H54 (cell line): ENCODE results near the gene TAS2R40.

Source experiments
- DNase-seq: peaks from one replicate; pipeline ENCODE4 v3.0.0; 2011; ENCODE audit warnings: low spot score, mixed read lengths; ENCODE audit not compliant: insufficient read length
- FAIRE-seq: peaks from 3 replicates; lab custom pipeline; 2011; peaks lifted over from hg19 to GRCh38; lab: Jason Lieb, UNC
- POLR2A ChIP-seq: IDR thresholded peaks from 2 replicates; pipeline ENCODE4 v1.6.1; 2011; ENCODE audit warnings: low read depth, mild to moderate bottlenecking, low read length

Gene TAS2R40

GRCh38 chr7:143265017-143265693 lies 43.3 kb downstream of the TAS2R40 start:
- TF ChIP-seq POLR2A: no peak
- DNase-seq (no peak), FAIRE-seq (no peak)

- FAIRE-seq: no peak
- TF ChIP-seq POLR2A: no peak
Observed at GRCh38 chr7:143269251-143269650, 47.4 kb downstream of the TAS2R40 start.

GRCh38 chr7:143271240-143271639 lies 49.4 kb downstream of the TAS2R40 start:
- no peak for FAIRE-seq
- no peak for DNase-seq
- TF ChIP-seq POLR2A: no peak

More at GRCh38 chr7:143269251-143269650, 47.4 kb downstream of the TAS2R40 start:
- no peak for DNase-seq
